ENCODE data around the gene RAC3.
"Not testable (repeated sequence)": the region's sequence is repeated elsewhere in the genome, so short reads cannot be mapped to it uniquely, and the experiment has no call there.

Gene RAC3

DNA sequence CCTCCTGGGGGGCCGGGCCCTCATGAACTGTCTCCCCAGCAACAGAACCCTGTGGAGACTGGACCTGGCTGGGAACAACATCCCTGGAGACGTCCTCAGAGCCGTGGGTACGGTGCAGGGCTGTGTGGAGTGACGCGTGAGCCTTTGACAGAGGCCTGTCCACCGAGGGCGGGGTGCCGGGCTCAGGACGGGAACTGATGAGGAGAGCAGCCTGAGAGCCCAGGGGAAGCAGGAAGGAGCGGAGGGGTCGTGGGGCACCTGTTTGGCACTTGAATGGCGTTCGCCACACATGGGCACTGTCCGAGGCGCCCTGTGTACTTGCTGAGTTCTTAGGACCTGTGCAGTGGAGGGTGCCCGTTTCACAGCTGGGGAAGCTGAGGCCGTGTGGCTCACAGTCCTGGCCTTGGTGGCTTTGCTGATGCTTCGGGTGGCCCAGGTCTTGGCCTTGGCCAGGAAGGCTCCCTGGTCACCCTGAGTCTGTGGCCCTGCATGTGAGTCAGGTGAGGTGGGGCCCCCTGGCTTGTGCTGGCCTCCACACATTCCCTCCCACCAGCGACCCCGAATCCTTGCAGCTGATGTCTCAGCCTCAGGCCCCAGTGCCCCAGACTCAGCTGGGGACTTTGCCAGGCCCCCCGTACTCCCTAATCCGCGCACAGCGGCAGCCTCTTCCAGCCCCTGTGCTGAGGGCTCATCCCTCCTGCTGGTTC is 5.9 kb upstream of the RAC3 start:
- DNase-seq: no peak

- DNase-seq: no peak
Measured at GRCh38 chr17:82028246-82028645, 3.2 kb upstream of the RAC3 start.

DNA sequence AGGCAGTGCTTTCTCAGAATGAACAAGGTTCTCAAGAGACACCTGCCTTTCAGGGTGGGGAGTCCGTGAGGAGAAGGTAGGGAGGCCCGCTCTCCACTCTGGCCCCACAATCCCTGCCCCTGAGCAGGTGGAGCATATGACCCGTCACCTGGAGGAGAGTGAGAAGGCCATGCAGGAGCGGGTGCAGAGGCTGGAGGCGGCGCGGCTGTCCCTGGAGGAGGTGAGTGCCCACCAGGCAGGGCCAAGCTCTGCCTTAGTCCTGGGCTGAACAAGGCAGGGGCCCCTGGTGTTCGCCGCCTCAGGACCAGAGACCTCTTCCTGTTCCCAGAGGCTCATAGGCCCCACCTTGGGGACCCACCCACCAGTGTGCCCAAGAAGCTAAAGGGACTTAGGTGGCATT is 2.5 kb upstream of the RAC3 start:
- no peak for DNase-seq

- DNase-seq: no peak
Measured at GRCh38 chr17:82029391-82029790, 2.1 kb upstream of the RAC3 start.

- no peak for DNase-seq
Measured at GRCh38 chr17:82029990-82030469, 1.4 kb upstream of the RAC3 start.

DNA sequence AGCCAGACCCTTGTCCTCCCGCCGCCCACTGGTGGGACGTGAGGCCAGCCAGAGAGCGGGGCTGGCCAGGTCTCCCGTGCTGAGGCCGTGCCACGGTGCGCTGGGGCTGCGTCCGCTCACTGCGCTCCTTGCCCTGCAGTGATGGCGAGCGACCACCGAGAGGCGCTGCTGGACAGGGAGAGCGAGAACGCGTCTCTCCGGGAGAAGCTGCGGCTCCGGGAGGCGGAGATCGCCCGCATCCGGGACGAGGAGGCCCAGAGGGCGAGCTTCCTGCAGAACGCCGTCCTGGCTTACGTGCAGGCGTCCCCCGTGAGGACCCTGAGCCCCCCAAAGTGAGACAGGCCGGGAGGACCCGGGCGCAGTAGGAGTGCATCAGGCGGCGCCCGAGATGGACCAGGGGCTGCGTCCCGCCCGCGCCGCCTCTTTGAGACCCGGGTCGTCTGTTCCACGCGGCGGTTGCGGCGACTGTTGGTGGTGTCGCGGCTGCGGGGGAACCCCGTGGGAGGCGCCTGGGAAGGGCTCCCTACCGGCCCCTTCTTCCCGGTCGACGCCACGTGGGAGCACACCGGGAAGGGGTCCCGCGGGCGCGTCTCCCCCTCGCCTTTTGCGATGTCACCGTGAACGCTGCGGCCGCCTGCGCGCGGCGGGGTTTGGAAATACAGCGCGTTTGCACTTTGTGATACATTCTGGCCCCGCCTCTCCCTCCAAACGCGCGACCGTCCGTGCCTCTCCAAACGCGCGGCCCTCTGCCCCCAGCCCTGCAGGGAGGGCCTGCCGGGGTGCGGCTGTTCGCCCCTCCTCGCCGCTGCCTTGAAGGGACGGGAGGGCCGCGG is 792 bp upstream of the RAC3 start:
- peak; percentile 83 for DNase-seq

- DNase-seq: no peak
Measured at GRCh38 chr17:82031885-82032627, 578 bp downstream of the RAC3 start.

- no peak for DNase-seq
Measured at GRCh38 chr17:82033359-82034085, 2.0 kb downstream of the RAC3 start.

- no peak for DNase-seq
Measured at GRCh38 chr17:82034371-82035011, 3.0 kb downstream of the RAC3 start.

- DNase-seq: no peak
Measured at GRCh38 chr17:82035488-82035887, 4.0 kb downstream of the RAC3 start.

GRCh38 chr17:82035956-82036633 is 4.6 kb downstream of the RAC3 start:
- no peak for DNase-seq

GRCh38 chr17:82036634-82037091 is 5.2 kb downstream of the RAC3 start:
- no peak for DNase-seq

DNA sequence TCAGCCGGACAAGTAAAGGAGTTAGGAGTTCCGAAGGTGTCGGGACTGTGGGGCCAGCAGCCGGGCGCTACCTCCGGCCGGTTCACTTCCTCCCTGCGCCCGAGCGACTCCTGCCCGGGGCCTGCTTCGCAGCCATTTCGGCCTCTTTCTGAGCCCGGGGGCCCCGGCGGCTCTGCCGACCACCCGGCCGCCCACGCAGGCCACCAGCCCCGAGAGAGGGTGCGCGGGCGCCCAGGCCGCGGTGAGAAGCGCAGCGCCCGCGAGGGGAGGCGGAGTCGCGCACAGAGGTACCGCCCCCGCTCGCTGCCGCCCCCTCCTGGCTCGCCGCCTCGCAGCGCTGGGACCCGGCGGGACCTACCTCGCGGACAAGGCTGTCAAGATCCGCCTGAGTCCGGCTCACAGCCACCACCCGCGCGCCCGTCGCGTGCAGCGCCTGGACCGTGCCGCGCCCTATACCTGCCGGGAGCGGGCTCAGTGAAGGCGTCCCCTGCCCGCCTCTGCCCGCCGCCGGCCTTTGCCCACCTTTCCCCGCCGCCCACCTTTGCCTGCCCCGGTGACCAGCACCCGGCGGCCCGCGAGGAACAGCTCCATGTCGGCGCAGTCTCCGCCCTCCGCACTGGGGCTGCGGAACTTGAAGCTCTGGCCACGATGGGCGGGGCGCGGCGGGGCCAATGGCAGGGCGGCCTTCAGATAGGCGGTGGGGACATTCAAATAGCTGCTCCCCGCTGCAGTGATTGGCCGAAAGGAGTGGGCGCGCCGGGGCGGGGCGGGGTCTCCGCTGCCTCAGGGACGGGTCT is 5.8 kb downstream of the RAC3 start, which contains the start of gene DCXR:
TSS of gene DCXR (minus strand) at position 606 of the 797 bp plus-strand sequence. CDS start at position 591, 15 bp downstream.
- peak; percentile 95 for DNase-seq

DNA sequence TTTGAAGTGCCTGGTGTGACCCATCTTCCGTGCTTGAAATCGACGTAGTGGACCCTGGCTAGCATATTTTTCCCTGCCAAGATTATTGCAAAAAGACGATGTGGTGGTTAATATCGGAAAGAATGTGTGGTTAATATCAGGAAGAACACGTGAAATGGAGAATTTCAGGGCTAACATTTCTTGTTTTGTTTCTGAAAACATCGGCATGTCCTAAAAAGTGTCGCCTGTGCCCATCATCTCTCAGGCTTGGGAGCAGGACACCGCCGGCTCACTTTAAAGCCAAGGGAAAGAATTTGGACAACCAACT is 6.4 kb downstream of the RAC3 start:
- no peak for DNase-seq

DNA sequence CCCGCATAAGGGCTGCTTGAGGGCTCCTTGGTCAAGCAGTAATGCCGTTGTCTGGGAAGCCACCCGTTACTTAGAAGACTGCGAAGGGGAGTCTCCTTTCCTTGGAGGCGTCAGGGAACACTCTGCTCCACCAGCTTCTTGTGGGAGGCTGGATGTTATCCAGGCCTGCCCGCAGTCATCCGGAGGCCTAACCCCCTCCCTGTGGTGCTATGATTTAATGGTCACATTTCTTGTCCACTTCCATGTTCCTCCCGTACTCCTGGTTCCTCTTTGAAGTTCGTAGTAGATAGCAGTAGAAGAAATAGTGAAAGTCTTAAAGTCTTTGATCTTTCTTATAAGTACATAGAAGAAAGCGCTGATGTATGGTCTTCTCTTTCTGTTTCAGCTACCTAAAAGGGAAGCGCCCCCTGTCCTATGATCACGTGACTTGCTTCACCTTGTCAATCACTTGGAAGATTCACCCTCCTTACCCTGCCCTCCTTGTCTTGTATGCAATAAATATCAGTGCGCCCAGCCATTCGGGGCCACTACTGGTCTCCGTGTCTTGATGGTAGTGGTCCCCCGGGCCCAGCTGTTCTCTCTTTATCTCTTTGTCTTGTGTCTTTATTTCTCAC is 7.4 kb downstream of the RAC3 start:
- not testable (repeated sequence) for DNase-seq

- DNase-seq: no peak
Measured at GRCh38 chr17:82039695-82040299, 8.3 kb downstream of the RAC3 start.

GRCh38 chr17:82041144-82041814 is 9.8 kb downstream of the RAC3 start:
- no peak for DNase-seq

DNA sequence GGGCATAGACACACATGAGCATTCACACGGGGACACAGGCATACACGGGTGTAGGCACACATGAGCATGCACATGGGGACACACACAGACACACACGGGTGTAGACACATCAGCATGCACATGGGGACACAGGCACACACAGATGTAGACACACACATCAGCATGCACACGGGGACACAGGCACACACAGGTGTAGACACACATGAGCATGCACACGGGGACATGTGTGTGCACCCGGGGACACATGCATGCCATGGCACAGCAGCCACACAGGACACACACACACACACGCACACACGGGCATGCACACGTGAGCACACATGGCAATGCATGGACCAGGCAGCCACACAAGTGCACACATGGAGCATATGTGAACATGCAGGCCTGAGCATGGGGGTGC is 11.2 kb downstream of the RAC3 start:
- no peak for DNase-seq

GRCh38 chr17:82043507-82043906 is 12.0 kb downstream of the RAC3 start:
- no peak for DNase-seq
